Parathyroid adenoma (tissue), 2 donors: ENCODE data around the gene CCDC180.

Experiments used
- H2AFZ ChIP-seq: fragments of 300-600 bp; sonication (generic); one replicate; pipeline ENCODE4 v1.7.0; 2017; ENCODE audit warnings: antibody characterized with exemption, mild to moderate bottlenecking
- H3K27ac ChIP-seq: fragments of 300-600 bp; sonication (generic); one replicate; pipeline ENCODE4 v1.7.0; 2017
- H3K27me3 ChIP-seq: fragments of 300-600 bp; sonication (generic); one replicate; pipeline ENCODE4 v1.7.0; 2017; ENCODE audit warnings: low read length; ENCODE audit not compliant: control insufficient read depth, insufficient read depth
- H3K36me3 ChIP-seq: fragments of 300-600 bp; sonication (generic); one replicate; pipeline ENCODE4 v1.7.0; 2017; ENCODE audit warnings: low read length; ENCODE audit not compliant: control insufficient read depth, insufficient read depth
- H3K4me1 ChIP-seq: fragments of 300-600 bp; sonication (generic); one replicate; pipeline ENCODE4 v1.7.0; 2017; ENCODE audit warnings: control low read depth
- H3K4me2 ChIP-seq: fragments of 300-600 bp; sonication (generic); one replicate; pipeline ENCODE4 v1.7.0; 2017; ENCODE audit warnings: low read length
- H3K4me3 ChIP-seq: fragments of 300-600 bp; sonication (generic); one replicate; pipeline ENCODE4 v1.7.0; 2017; ENCODE audit warnings: low read depth, low read length
- H3K79me2 ChIP-seq: fragments of 300-600 bp; sonication (generic); one replicate; pipeline ENCODE4 v1.7.0; 2017; ENCODE audit warnings: control low read depth
- H3K9ac ChIP-seq: fragments of 300-600 bp; sonication (generic); one replicate; pipeline ENCODE4 v1.7.0; 2017; ENCODE audit warnings: mild to moderate bottlenecking
- H3K9me3 ChIP-seq: fragments of 300-600 bp; sonication (generic); one replicate; pipeline ENCODE4 v1.7.0; 2017; ENCODE audit warnings: low read length; ENCODE audit not compliant: control insufficient read depth
- CTCF ChIP-seq: fragments of 300-600 bp; sonication (generic); IDR thresholded peaks from one replicate; pipeline ENCODE4 v1.7.0; 2017; ENCODE audit warnings: antibody characterized with exemption, mild to moderate bottlenecking
- donor health status: primary hyperparathyroidism.

CCDC180 gene

GRCh38 chr9:97313746-97314145 lies 6.3 kb downstream of the CCDC180 start:
- no peaks in the 10 kb centered on the region for H3K4me1 ChIP-seq
- H3K27ac ChIP-seq = no peak overlapping the region
- no peak overlapping the region for H3K4me2 ChIP-seq
- no peaks in the 10 kb centered on the region for H3K79me2 ChIP-seq
- H2AFZ ChIP-seq = no peak overlapping the region
- H3K27me3 ChIP-seq = no peaks in the 10 kb centered on the region
- H3K9ac ChIP-seq = no peak overlapping the region
- no peak overlapping the region for H3K4me3 ChIP-seq
- TF ChIP-seq CTCF = no peak
- no peaks in the 10 kb centered on the region for H3K36me3 ChIP-seq
- no peaks in the 10 kb centered on the region for H3K9me3 ChIP-seq

- H3K4me3 ChIP-seq = no peak overlapping the region
- H3K4me2 ChIP-seq = no peak overlapping the region
- H3K9me3 ChIP-seq = no peaks in the 10 kb centered on the region
- no peak overlapping the region for H2AFZ ChIP-seq
- H3K4me1 ChIP-seq = no peaks in the 10 kb centered on the region
- no peak for TF ChIP-seq CTCF
- H3K9ac ChIP-seq = no peak overlapping the region
- no peaks in the 10 kb centered on the region for H3K27me3 ChIP-seq
- H3K36me3 ChIP-seq = no peaks in the 10 kb centered on the region
- no peak overlapping the region for H3K27ac ChIP-seq
- no peaks in the 10 kb centered on the region for H3K79me2 ChIP-seq
These were observed 7.0 kb downstream of the CCDC180 start for GRCh38 chr9:97314503-97314902.

GRCh38 chr9:97315550-97315949 lies 8.1 kb downstream of the CCDC180 start:
- Histone ChIP-seq H3K79me2 (no peaks in the 10 kb centered on the region), H3K4me2 (no peak overlapping the region), H3K4me1 (no peaks in the 10 kb centered on the region), H3K4me3 (no peak overlapping the region), H3K27ac (no peak overlapping the region), H3K36me3 (no peaks in the 10 kb centered on the region), H3K27me3 (no peaks in the 10 kb centered on the region), H3K9ac (no peak overlapping the region), H3K9me3 (no peaks in the 10 kb centered on the region), H2AFZ (no peak overlapping the region)
- no peak for TF ChIP-seq CTCF

- Histone ChIP-seq H3K36me3 (no peaks in the 10 kb centered on the region), H3K4me1 (no peaks in the 10 kb centered on the region), H3K4me2 (no peak overlapping the region), H3K9ac (no peak overlapping the region), H2AFZ (no peak overlapping the region), H3K79me2 (no peaks in the 10 kb centered on the region), H3K27me3 (no peaks in the 10 kb centered on the region), H3K27ac (no peak overlapping the region), H3K4me3 (no peak overlapping the region), H3K9me3 (no peaks in the 10 kb centered on the region)
- TF ChIP-seq CTCF = no peak
These were observed 9.4 kb downstream of the CCDC180 start for GRCh38 chr9:97316904-97317303.

- Histone ChIP-seq H3K4me2 (no peak overlapping the region), H3K9ac (no peak overlapping the region)
- TF ChIP-seq CTCF = no peak
These were observed 11.0 kb downstream of the CCDC180 start for GRCh38 chr9:97318433-97318832.

More at GRCh38 chr9:97318433-97318832, 11.0 kb downstream of the CCDC180 start:
- Histone ChIP-seq H3K4me1 (no peaks in the 10 kb centered on the region), H3K27ac (no peak overlapping the region), H2AFZ (no peak overlapping the region), H3K27me3 (no peaks in the 10 kb centered on the region), H3K79me2 (no peaks in the 10 kb centered on the region), H3K4me3 (no peak overlapping the region), H3K36me3 (no peaks in the 10 kb centered on the region), H3K9me3 (no peaks in the 10 kb centered on the region)
